Inflammatory macrophage treated with lipopolysaccharide for 1 hour (primary cell): ENCODE data around the gene EAF2.
A peak's percentile ranks its signal among the peaks of the same experiment; 100 is the strongest.

Source experiments
- DNase-seq, 2 donors: peaks; one replicate each; pipeline ENCODE4 v3.0.0-alpha.2; 2020 to 2022

The EAF2 gene

DNA sequence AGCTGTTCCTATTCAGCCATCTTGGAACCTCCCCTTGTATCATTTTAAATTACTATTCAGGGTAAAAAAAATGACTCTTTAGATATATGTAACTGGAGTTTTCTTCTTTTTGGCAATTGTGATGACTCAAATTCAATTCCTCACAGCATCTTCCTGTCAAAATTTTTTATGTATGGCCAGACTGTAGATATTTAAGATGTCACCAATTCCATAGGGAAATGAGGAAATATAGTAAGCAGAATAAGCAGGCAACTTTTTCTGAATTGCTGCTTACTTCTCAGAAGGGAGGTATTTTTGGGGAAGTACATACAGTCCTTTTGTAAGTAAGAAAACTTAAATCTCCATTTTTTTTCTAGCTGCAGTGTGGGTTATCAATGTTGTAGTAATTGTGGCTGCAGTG lies 28.8 kb downstream of the EAF2 start:
- DNase-seq, result peak; percentile 65 to 80

DNA sequence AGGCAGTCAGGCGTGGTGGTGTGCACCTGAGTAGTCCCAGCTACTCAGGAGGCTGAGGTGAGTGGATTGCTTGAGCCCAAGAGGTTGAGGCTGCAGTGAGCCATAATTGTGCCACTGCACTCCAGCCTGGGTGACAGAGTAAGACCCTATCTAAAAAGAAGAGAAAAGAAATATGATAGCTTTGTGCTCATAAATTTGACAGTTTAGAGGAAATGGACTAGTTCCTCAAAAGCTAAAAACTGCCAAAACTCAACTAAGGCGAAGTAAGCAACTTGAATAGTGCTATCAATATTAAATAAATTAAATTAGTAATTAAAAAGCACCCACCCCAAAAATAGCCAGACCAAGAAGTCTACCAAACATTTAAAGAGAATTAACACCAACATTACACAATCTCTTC lies 34.7 kb downstream of the EAF2 start:
- DNase-seq, result peak in 1 of 2 donors; percentile 24

DNA sequence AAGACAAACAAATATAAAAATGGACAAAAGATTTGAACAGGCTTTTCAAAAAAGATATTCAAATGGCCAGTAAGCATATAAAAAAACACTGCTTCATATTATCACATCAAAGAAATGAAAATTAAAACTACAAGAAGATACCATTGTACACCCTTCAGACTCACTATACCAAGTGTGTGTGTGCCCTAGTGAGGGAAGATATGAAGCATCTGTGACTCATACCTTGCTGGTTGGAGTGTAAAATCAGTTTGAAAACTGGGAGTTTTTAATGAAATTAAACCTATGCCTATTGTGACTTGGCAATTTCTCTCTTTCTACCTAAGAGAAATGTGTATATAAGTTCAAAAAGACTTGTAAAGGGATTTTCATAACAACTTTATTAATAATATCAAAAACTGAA lies 35.7 kb downstream of the EAF2 start:
- DNase-seq, result peak in 1 of 2 donors; percentile 5

DNA sequence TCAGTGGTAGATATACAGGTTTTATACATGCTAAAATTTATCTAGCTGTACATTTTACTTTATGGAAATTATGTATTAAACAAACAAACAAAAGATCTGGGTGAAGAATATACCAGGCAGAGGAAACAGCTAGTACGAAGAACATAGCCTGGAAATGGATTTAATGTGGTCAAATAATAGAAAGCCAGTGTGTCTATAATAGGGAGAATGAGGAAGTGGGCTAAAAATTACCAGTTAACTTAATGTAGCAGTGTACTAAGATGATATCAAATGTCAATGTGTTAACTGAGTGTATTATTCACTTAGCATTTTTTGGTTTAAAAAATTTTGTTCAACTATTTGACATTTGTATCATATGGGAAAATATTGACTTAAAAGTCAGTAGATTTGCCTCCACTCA lies 36.4 kb downstream of the EAF2 start:
- peak in 1 of 2 donors; percentile 25 for DNase-seq

DNA sequence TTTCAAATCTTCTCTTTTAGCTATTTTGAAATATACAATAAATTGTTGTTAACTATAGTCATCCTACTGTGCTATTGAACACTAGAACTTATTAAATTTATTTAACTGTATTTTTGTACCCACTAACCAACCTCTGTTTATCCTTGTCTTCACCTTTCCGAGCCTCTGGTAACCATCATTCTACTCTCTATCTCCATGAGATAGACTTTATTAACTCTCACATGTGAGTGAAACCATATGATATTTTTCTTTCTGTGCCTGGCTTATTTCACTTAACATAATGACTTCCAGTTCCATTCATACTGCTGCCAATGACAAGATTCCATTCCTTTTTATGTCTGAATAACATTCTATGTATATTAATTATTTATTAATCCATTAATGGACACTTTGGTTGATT lies 43.4 kb downstream of the EAF2 start:
- DNase-seq, result no peak

DNA sequence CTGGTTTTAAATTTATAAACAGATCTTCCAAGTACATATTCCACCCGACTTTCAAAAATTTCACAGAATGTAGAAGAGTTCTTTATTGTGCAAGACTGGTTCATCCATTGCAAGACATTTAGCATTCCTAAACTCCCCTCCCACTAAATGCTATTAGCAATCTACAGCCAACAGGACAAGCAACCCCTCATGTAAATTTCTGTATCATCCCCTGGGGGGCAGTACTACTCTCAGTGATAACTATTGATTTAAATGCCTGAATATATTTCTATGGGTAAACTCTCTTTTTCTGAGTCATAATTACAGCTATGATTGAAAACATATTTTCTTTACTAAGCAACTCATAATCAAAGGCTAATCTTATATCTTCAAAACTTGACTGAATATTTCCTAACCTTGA lies 48.5 kb downstream of the EAF2 start:
- DNase-seq, result peak; percentile 42 to 48

DNA sequence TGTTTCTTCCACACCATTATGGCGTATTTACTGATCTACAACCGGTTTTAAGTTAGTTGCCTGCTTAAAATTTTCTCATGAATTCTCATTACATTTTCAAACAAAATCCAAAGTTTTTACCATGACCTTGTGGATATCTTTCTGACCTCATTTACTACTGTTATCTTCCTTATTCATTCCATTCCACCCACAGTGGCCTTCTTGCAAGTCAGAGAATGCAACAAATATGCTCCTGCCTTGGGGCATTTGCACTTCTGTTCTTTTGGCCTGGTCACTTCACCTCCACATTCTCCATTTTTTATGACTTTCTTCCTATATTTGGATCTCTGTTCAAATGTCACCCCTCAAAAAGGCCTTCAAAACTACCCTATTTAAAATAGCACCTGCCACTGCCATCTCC lies 50.4 kb downstream of the EAF2 start:
- DNase-seq, result no peak

DNA sequence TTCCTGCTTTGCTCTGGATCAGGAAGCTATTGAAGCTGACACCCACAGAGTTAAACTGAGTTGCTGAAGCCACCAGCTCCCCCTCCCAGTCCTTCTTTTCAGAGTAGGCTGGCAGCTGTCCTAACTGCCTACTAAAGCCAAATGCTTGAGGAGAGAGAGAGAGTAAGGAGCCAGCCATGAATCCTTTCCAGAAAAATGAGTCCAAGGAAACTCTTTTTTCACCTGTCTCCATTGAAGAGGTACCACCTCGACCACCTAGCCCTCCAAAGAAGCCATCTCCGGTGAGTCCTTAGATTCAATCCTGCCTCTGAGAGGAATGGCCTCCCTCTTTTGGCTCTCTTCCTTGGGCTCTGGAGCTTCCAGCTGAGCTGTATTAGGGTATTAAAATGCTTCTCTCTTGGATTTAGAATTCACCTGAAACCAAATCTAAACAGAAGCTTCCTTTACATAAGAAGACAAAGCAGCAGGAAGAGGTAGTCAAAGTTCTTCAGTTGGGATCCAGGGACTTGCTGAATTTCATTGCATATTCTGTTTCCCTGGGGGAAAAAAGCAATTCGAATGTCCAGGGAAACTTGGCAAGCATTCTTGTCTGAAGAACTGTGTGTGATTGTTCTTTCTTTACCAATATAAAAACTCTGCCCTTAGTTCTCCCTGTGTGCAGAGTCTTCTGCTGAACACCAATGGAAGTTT lies 59.4 kb downstream of the EAF2 start, which contains the start of gene SLC15A2:
TSS of gene SLC15A2 (plus strand) at position 101 of the 690 bp plus-strand sequence. CDS start at position 177, 76 bp downstream.
- DNase-seq, result no peak

DNA sequence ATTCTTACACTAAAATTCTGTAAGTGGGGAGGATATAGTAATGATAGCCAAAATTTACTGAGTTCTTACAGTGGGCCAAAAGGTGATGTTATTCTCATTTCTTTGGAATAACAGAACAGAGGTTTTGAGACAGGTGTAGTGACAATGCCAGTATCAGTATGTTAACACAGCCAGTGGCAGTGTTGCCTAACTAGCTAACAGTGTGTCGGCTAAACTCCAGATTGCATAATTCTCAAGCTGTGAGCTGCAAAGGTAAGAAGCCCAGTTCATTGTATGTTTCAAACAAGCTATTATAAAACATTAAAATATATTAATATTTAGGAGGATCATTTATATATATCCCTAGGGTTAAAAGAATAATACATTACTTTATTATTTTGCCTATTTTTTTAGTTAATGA lies 60.1 kb downstream of the EAF2 start:
- no peak for DNase-seq

DNA sequence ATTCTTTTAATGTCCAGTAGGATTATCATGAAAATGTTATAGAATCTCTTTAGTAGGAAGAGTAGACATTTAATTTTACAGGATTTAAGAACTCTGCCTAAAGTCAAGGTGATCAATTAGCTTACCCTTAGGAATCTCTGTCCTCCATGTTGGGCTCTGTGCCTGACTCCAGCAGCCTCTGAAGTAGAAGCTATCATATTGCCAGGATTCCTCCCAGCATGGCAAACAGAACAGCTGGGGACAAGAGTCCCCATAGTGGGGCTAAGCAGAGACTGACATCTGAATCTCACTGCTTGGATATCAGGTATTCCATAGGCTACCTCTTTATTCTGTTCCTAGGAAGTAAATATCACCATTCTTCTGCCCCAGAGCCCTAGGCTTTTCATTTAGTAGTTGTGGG lies 60.7 kb downstream of the EAF2 start:
- DNase-seq, result no peak

DNA sequence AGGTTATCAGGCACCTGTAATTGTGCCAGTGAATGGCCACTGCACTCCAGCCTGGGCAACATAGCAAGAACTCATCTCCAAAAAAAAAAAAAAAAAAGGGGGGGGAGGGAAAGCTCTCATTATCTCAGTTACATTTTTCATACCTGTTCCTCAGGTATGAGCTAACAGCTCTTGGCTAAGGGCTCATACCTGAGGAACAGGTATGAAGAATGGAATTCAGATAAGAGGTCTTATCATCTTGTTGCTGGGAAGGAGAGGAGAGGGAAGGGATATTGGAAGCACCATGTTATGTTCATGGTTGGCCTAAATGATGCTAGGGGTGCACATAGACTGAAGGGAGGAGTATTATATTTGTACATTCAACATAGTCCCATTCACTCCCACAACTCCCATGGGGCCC lies 61.8 kb downstream of the EAF2 start:
- no peak for DNase-seq

DNA sequence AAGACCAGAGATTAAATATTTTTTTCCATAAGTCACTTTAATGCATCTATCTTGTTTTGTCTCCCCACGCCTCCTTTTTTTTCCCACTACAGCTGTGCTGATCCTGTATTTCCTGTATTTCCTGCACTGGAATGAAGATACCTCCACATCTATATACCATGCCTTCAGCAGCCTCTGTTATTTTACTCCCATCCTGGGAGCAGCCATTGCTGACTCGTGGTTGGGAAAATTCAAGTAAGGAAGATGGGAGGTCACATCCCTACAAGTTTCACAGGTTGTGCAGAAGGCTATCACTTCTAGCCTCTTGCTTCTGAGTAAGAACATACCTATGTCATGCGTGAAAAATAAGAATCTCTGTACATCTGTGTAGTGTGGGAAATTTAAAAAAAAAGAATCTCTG lies 62.3 kb downstream of the EAF2 start:
- DNase-seq, result no peak

DNA sequence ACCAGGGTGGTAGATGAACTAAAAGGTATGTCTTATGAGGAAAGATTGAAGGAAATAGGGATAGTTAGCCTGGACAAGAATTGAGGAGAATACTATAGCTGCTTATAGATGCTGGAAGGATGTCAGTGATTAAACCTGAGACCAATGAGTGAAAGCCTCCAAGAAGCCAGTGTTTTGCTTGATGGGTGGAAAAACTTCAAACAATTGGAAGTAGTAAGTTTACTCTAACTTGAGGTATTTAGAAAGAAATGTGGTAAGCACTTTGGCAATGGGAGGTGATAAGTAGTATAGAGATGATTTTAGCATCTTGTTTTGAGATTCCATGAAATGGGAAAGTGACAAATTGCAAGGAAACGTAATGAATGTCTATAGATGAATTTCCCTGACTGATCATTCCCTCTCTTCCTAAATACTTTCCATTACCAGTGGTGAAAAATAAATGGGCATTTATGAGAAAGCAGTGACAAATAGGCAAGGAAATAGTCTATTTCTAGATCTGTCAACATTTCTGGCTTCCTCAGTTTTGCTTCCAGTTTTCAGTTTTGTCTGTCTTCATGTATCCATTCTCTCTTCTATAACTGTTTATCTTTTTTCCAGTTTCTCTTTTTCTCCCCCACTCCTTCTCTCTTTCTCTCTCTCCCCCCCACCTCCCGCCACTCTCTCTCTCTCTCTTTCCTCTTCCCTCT lies 78.4 kb downstream of the EAF2 start:
- no peak for DNase-seq

DNA sequence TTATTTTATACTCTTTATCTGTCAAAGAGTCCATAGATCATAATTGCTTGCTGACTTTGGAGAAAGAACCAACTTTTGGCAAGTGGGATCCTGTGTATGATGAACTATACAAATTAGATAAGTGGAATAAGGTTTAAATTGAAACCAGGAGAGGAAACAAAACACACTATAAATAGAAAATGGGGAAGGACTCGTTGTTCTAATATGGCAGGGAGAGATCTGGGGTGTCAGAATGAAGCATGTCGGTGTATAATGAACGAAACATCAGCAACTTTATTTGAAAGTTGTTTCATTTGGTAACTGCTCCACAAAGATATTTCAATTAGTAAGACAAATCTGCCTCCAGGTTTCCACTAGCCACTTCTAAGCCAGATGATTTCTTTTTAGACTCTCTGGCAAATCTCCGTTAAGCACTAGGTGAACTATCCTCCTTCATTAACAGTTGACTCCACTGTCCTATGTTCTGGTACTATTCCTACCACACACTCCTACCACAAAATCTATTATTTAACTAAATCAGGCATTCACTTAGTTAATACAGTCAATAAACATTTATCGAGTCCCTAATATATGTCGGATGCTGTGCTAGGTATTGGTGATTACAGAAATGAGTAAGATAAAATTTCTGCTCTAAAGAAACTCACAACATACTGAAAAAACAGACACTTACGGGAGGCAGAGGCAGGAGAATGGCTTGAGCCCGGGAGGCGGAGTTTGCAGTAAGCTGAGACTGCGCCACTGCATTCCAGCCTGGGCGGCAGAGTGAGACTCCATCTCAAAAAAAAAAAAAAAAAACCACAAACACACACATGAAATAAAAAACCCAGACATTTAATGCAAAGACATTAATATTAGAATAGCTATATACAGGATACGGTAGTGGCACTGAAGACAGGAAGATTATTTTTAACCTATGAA lies 79.3 kb downstream of the EAF2 start:
- peak; percentile 4 to 8 for DNase-seq

DNA sequence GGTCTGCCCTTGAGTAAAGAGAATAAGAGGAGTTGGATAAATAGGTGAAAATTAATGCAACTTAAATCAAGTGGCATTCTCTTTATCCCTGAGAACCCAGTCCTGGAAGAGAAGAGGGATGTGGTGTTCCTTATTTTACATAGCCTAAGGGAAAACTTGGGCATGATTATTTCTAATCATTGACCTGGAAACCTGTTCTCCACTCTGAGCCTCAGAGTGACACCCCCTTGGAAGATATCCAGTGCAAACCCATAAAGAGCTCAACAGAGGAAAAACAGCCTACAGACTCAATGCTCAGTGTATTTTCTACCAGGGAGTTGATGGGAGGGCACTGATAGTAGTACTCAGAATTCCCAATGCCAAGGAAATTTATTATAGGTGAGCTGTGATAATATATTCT lies 81.2 kb downstream of the EAF2 start:
- DNase-seq, result no peak

DNA sequence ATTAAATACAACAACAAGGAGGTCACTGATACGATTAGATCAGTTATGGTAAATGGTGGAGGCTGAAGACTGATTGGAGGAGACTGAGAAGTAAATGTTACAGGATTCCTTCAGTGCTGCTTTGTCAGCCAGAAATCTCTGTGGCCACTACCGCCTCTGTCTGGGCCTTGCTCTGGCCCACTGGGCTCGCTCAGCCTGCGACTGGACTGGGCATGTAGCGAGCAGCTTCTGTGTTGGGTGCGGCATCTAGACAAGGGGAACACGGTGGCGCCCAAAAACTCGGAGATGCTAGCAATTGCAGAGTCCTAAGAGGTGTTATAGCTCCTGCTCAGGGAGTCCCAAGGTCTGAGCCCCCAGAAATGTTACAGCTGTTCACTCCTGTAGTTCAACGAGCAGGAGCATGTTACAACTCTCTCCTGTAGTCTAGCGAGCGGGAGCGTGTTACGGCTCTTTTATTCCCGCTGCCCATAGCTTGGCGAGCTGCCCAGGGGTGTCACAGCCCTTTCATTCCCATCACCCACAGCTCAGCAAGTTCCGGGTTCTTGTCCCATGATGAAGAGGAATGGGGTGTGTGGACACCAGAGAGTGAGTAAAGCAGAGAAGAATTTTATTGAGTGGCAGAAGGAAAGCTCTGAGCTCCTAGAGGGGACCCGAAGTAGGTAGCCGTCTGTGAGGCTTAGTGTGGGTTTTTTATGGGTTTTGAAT lies 83.9 kb downstream of the EAF2 start:
- no peak for DNase-seq

DNA sequence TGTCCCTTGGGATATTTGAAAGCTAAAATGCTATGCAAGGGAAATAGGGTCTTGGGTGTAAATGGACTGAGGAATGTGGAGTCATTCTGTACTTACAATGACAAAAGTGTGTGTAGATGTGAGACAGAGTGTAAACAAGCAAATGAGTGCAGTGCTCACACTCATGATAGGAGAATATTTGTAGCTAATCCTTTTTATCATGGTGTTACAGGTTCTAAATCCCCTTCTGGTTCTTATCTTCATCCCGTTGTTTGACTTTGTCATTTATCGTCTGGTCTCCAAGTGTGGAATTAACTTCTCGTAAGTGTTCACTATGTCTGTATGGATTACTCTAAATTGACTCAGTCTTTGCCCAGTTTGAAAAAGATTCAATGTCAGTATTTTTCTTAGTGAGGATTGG lies 89.7 kb downstream of the EAF2 start:
- DNase-seq, result no peak

DNA sequence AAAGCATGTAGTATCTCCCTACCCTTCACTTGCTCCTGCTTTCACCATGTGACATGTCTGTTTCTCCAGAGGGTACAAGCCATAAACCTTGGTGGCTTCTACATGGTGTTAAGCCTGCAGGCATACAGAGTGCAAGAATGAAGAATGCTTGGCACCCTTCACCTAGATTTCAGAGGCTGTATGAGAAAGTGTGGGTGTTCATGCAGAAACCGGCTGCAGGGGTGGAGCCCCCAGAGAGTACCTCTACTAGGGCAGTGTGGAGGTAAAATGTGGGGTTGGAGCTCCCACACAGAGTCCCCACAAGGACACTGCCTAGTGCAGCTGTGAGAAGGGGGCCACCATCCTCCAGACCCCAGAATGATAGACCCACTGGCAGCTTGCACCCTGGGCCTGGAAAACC lies 91.4 kb downstream of the EAF2 start:
- no peak for DNase-seq
